Gastrocnemius medialis (tissue), 4 donors: ENCODE results near the gene SYNC. TPM values are rescaled to one million over a fixed set of nuclear protein-coding genes. Genes with fewer than 3 reads are reported as not detected.
"Not testable (repeated sequence)": the region's sequence is repeated elsewhere in the genome, so short reads cannot be mapped to it uniquely, and the experiment has no call there.

Experiments used
- ATAC-seq, 2 donors: fragments of 150-250 bp; one replicate each; pipeline ENCODE4 v1.9.1; 2016
- DNase-seq, 2 donors: peaks; one replicate each; pipeline ENCODE4 v3.0.0-alpha.2; 2019
- H3K27ac ChIP-seq, 4 donors: fragments of 200-600 bp; sonication (generic); 1 replicate in 1 of 4; 2 replicates in 3 of 4; pipeline ENCODE4 v1.5.1; 2016 to 2018; ENCODE audit warnings: mild to moderate bottlenecking in 2 of 4, moderate library complexity in 1 of 4
- H3K27me3 ChIP-seq, 3 donors: fragments of 200-600 bp; sonication (generic) in 2 of 3; 1 replicate in 1 of 3; 2 replicates in 2 of 3; pipeline versions ENCODE4 v1.5.1 to v1.6.0; 2016 to 2019; ENCODE audit warnings: mild to moderate bottlenecking in 1 of 3, moderate library complexity in 1 of 3
- H3K36me3 ChIP-seq, 2 donors: fragments of 200-600 bp; sonication (generic) in 1 of 2; one replicate each; pipeline ENCODE4 v1.5.1; 2017 to 2018
- H3K4me1 ChIP-seq, 2 donors: fragments of 200-600 bp; sonication (generic) in 1 of 2; one replicate each; pipeline ENCODE4 v1.5.1; 2016 to 2017; ENCODE audit warnings: mild to moderate bottlenecking in 2 of 2
- H3K4me3 ChIP-seq, 4 donors: fragments of 200-600 bp; sonication (generic) in 3 of 4; 1 replicate in 1 of 4; 2 replicates in 3 of 4; pipeline ENCODE4 v1.5.1; 2016 to 2019; ENCODE audit warnings: mild to moderate bottlenecking in 2 of 4
- H3K9me3 ChIP-seq, 3 donors: fragments of 200-600 bp; sonication (generic) in 2 of 3; 1 replicate in 1 of 3; 2 replicates in 2 of 3; pipeline ENCODE4 v1.5.1; 2016 to 2019
- POLR2A ChIP-seq, 2 donors: fragments of 450-650 bp; IDR thresholded peaks; one replicate each; pipeline ENCODE4 v1.6.1; 2017; ENCODE audit warnings: antibody characterized with exemption in 2 of 2, mild to moderate bottlenecking in 2 of 2, moderate library complexity in 2 of 2
- in situ Hi-C, 4 donors: fragments of 200-750 bp; cut with MboI; loops; one replicate each; pipeline versions ENCODE4 v1.15.0 to v1.8.0; 2017; ENCODE audit warnings: low sequenced_read_pairs in 4 of 4
- intact Hi-C: fragments of 100-400 bp; cut with DNase I; formaldehyde crosslinking; loops from one replicate; pipeline ENCODE4 v1.15.1; 2023; ENCODE audit warnings: low total_unique reads
- total RNA-seq, 4 donors: library from RNA; depleted of rRNA; stranded (reverse); fragments of >200 nt; gene quantifications; one replicate each; pipeline versions ENCODE4 v1.1.0 to v1.2.3, GENCODE V29; 2016
- TF ChIP-seq, protein P1 (sequence below), 5 experiments: fragments of 450-650 bp in 3 of 5; fragments of 200-600 bp in 2 of 5; sonication (generic) in 2 of 5; IDR thresholded peaks in 4 of 5; conservative IDR thresholded peaks in 1 of 5; 1 replicate in 4 of 5; 2 replicates in 1 of 5; pipeline ENCODE4 v1.5.1; 2016 to 2019; ENCODE audit warnings: antibody characterized with exemption in 5 of 5, mild to moderate bottlenecking in 3 of 5, moderate library complexity in 3 of 5

Gene SYNC
- total RNA-seq, 4 donors from 2014 or later, result 68.3 to 252 (median 158) TPM

DNA sequence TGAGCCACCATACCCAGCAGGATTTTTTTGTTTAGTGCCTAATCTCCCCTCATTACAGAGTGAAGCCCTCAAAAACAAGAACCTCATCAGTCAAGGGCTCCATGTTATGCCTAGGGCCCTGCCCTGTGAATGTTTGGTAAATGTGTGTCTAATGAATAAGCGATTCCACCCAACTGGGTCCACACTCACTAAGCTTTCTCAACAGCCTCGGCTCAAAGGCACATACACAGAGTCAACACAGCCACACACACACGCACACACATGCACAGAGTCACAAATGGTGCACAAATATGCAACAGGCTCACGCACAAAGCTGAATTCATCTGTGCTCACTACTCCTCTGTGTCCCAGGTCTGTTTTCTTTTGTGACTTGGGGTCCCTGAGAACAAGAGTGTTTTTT lies 11.7 kb upstream of the SYNC start:
- Histone ChIP-seq H3K9me3 (no peaks in the 10 kb centered on the region), H3K27me3 (no peaks in the 10 kb centered on the region), H3K4me3 (no peak overlapping the region), H3K4me1 (no peaks in the 10 kb centered on the region), H3K27ac (no peak overlapping the region), H3K36me3 (no peaks in the 10 kb centered on the region)
- DNase-seq, result no peak
- in situ Hi-C loops (loop anchor here in 3 of 4 donors (5.0 to 10.0 kb wide), 2 partner anchors 61 to 63 kb away; no protein-coding TSS in a partner anchor), intact Hi-C loops (no loop called here)
- no peak for TF ChIP-seq POLR2A (IDR thresholded peaks at IDR 0.05)
- TF ChIP-seq, protein P1, sequence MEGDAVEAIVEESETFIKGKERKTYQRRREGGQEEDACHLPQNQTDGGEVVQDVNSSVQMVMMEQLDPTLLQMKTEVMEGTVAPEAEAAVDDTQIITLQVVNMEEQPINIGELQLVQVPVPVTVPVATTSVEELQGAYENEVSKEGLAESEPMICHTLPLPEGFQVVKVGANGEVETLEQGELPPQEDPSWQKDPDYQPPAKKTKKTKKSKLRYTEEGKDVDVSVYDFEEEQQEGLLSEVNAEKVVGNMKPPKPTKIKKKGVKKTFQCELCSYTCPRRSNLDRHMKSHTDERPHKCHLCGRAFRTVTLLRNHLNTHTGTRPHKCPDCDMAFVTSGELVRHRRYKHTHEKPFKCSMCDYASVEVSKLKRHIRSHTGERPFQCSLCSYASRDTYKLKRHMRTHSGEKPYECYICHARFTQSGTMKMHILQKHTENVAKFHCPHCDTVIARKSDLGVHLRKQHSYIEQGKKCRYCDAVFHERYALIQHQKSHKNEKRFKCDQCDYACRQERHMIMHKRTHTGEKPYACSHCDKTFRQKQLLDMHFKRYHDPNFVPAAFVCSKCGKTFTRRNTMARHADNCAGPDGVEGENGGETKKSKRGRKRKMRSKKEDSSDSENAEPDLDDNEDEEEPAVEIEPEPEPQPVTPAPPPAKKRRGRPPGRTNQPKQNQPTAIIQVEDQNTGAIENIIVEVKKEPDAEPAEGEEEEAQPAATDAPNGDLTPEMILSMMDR (IDR thresholded peaks at IDR 0.05 in 4 of 5, conservative IDR thresholded peaks at IDR 0.05 in 1 of 5), result no peak
- ATAC-seq, result no peak

DNA sequence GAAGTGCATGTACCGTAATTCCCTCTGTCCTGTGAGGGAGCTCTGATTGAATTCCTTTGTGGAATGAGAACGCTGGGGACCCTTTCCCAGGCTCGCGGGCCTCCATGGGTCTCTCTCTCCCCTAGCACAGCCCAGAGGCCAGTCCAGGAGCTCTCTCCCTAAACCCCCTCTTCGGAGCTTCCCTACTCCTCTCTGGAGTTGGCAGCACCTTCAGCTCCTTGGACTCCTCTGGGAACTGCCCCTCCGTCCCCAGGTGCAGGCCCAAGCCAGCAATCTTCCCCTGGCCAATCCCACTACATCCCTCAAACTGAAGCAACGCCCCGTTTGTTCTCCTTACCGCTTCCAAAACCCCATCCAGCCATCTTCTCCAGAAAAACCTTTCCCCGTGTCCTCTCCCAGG lies 10.5 kb upstream of the SYNC start:
- Histone ChIP-seq H3K27me3 (no peaks in the 10 kb centered on the region), H3K9me3 (no peaks in the 10 kb centered on the region), H3K36me3 (no peaks in the 10 kb centered on the region), H3K4me3 (no peak overlapping the region), H3K27ac (no peak overlapping the region), H3K4me1 (no peaks in the 10 kb centered on the region)
- DNase-seq (no peak), ATAC-seq (no peak)
- in situ Hi-C loops, result loop anchor here in 3 of 4 donors (5.0 to 10.0 kb wide), 2 partner anchors 62 to 64 kb away; no protein-coding TSS in a partner anchor
- TF ChIP-seq POLR2A (IDR thresholded peaks at IDR 0.05), result no peak
- TF ChIP-seq, protein P1 (IDR thresholded peaks at IDR 0.05 in 4 of 5, conservative IDR thresholded peaks at IDR 0.05 in 1 of 5), result no peak
- intact Hi-C loops, result loop anchor here (2.0 kb wide), 1 partner anchor 28 kb away; a partner anchor contains a TSS

DNA sequence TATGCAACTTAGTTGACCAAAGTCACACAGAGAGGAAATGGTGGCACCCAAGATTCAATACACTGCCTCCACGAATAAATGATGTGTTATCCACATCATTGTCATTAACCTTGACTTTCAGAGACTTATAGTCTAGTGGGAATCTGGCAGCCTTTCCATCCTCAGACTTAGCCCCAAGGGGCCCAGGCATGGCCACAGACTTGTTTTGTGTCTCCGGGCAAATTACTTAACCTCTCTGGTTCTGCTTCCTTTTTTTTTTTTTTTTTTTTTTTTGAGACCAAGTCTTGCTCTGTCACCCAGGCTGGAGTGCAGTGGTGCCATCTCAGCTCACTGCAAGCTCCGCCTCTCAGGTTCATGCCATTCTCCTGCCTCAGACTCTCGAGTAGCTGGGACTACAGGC lies 8.7 kb upstream of the SYNC start:
- H3K4me1 ChIP-seq, ATAC-seq, H3K9me3 ChIP-seq, H3K36me3 ChIP-seq, intact Hi-C loops, H3K27ac ChIP-seq, H3K27me3 ChIP-seq, H3K4me3 ChIP-seq, DNase-seq: not testable (repeated sequence)
- in situ Hi-C loops, result loop anchor here in 3 of 4 donors (5.0 to 10.0 kb wide), 2 partner anchors 64 to 66 kb away; no protein-coding TSS in a partner anchor

DNA sequence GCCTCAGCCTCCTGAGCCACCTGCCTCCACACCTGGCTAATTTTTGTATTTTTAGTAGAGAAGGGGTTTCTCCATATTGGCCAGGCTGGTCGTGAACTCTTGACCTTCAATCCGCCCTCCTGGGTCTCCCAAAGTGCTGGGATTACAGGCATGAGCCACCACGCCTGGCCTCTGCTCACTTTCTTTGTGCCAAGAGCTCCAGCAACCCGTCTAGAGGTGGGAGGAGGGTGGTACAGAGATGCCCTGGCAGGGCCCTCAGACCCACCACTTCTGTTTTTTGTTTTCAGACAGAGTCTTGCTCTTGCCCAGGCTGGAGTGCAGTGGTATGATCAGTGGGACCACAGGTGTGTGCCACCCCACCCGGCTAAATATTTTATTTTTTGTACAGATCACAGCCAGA lies 6.9 kb upstream of the SYNC start:
- no peaks in the 10 kb centered on the region for H3K9me3 ChIP-seq
- DNase-seq, result no peak
- H3K36me3 ChIP-seq, result no peaks in the 10 kb centered on the region
- peaks cover 4 to 5% of the 10 kb centered on the region in 2 donors for H3K4me1 ChIP-seq
- in situ Hi-C loops, result loop anchor here in 1 of 4 donors (5.0 kb wide), 1 partner anchor 68 kb away; no protein-coding TSS in a partner anchor
- no peak overlapping the region for H3K4me3 ChIP-seq
- no peak overlapping the region for H3K27ac ChIP-seq
- TF ChIP-seq, protein P1 (IDR thresholded peaks at IDR 0.05 in 4 of 5, conservative IDR thresholded peaks at IDR 0.05 in 1 of 5), result no peak
- TF ChIP-seq POLR2A (IDR thresholded peaks at IDR 0.05), result no peak
- no peak for ATAC-seq
- intact Hi-C loops, result loop anchor here (10.0 kb wide), 1 partner anchor 375 kb away; the partner anchor contains the start of gene AZIN2
- H3K27me3 ChIP-seq, result no peaks in the 10 kb centered on the region

DNA sequence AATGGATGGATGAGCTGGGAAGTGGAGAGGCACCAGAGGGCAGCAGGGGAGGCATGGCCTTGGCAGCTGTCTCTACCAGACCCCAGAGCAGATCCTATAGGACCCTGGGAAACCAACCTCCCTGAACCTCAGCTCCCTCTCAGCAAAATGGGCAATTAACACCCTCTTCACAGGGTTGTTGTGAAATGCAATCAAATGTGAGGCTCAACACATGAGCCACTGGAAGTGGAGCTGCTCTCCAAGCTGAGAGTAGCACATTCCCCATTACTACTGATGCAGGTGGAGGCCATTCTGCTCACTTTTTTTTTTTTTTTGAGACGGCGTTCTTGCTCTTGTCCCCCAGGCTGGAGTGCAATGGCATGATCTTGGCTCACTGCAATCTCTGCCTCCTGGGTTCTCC lies 6.5 kb upstream of the SYNC start:
- H3K4me1 ChIP-seq, result peaks cover 8 to 9% of the 10 kb centered on the region in 2 donors
- TF ChIP-seq, protein P1 (IDR thresholded peaks at IDR 0.05 in 4 of 5, conservative IDR thresholded peaks at IDR 0.05 in 1 of 5), result no peak
- TF ChIP-seq POLR2A (IDR thresholded peaks at IDR 0.05), result no peak
- no peaks in the 10 kb centered on the region for H3K27me3 ChIP-seq
- H3K36me3 ChIP-seq, result no peaks in the 10 kb centered on the region
- ATAC-seq (no peak), DNase-seq (no peak)
- no peak overlapping the region for H3K4me3 ChIP-seq
- H3K27ac ChIP-seq, result no peak overlapping the region
- intact Hi-C loops, result loop anchor here (10.0 kb wide), 1 partner anchor 376 kb away; the partner anchor contains the start of gene AZIN2
- H3K9me3 ChIP-seq, result no peaks in the 10 kb centered on the region
- in situ Hi-C loops, result loop anchor here in 1 of 4 donors (5.0 kb wide), 1 partner anchor 68 kb away; no protein-coding TSS in a partner anchor
